Measurements from ENCODE around the gene PROC. TPM values are rescaled to one million over a fixed set of nuclear protein-coding genes. Genes with fewer than 3 reads are reported as not detected.

Gene PROC
- total and polyA plus RNA-seq, 9 of the 15 experiments (the other 6 are each of a cell fraction or from before 2014, with no cell fraction given) = not detected

GRCh38 chr2:127392133-127392827 lies 25.9 kb upstream of the PROC start (continued):
- TF ChIP-seq PTBP1 (IDR thresholded peaks at IDR 0.05; ENCODE audit: low read depth, low read length) = no peak
- no peak for TF ChIP-seq ZNF57 (CRISPR knock-in tag; IDR thresholded peaks at IDR 0.05)
- no peak for TF ChIP-seq PHB (CRISPR knock-in tag; IDR thresholded peaks at IDR 0.05)
- peak; percentile 46; the same call in 1 of the 2 replicates for TF ChIP-seq NFE2 (IDR thresholded peaks at IDR 0.05; ENCODE audit: low read depth)
- TF ChIP-seq SAP30 (IDR thresholded peaks at IDR 0.05; ENCODE audit: borderline replicate concordance, insufficient read depth, low read depth, low read length, poor library complexity, severe bottlenecking) = no peak
- no peak for TF ChIP-seq ZNF584 (CRISPR knock-in tag; IDR thresholded peaks at IDR 0.05; ENCODE audit: low read depth)
- no peak for TF ChIP-seq FOXJ2 (tag; IDR thresholded peaks at IDR 0.05)
- no peak for TF ChIP-seq SRSF3 (IDR thresholded peaks at IDR 0.05; ENCODE audit: insufficient read depth, low read length)
- TF ChIP-seq ZKSCAN8 (CRISPR knock-in tag; IDR thresholded peaks at IDR 0.05) = no peak
- no peak for TF ChIP-seq POU5F1 (IDR thresholded peaks at IDR 0.05; ENCODE audit: borderline replicate concordance, low read depth, low read length, partially characterized antibody)
- no peak for TF ChIP-seq YBX1 (IDR thresholded peaks at IDR 0.05)
- no peak for TF ChIP-seq ARID1B (IDR thresholded peaks at IDR 0.05)
- TF ChIP-seq CSDE1 (IDR thresholded peaks at IDR 0.05) = no peak
- TF ChIP-seq BRD4 (IDR thresholded peaks at IDR 0.05) = no peak
- no peak for TF ChIP-seq SMARCE1 (IDR thresholded peaks at IDR 0.05)
- peak in 1 of 2 experiments; percentile 17; a peak in 1 of 4 replicates for TF ChIP-seq MNT (conservative IDR thresholded peaks at IDR 0.05)
- no peak for TF ChIP-seq ZNF311 (CRISPR knock-in tag; IDR thresholded peaks at IDR 0.05)
- no peak for TF ChIP-seq JUN (IDR thresholded peaks at IDR 0.05; ENCODE audit: borderline replicate concordance, low read depth, low read length)
- no peak for TF ChIP-seq JUN (CRISPR knock-in tag; IDR thresholded peaks at IDR 0.05; ENCODE audit: borderline replicate concordance)
- TF ChIP-seq RHOXF2B (CRISPR knock-in tag; conservative IDR thresholded peaks at IDR 0.05) = no peak
- peak; percentile 87 for TF ChIP-seq ZNF316 (IDR thresholded peaks at IDR 0.05)
- no peak for TF ChIP-seq ZNF3 (CRISPR knock-in tag; IDR thresholded peaks at IDR 0.05)
- TF ChIP-seq DPF2 (IDR thresholded peaks at IDR 0.05) = no peak; the same call in 1 of the 2 replicates
- TF ChIP-seq USF2 (CRISPR knock-in tag; IDR thresholded peaks at IDR 0.05) = no peak
- no peak for TF ChIP-seq MYBL2 (IDR thresholded peaks at IDR 0.05; ENCODE audit: low read depth)
- no peak for TF ChIP-seq MYBL2 (CRISPR knock-in tag; IDR thresholded peaks at IDR 0.05; ENCODE audit: borderline replicate concordance)
- TF ChIP-seq CHAMP1 (IDR thresholded peaks at IDR 0.05) = no peak
